Erythroblast (primary cell): ENCODE results near the gene GBX1.

Experiments
- GATA1 ChIP-seq: IDR thresholded peaks from 2 replicates; pipeline ENCODE4 v1.6.1; 2011; ENCODE audit warnings: low read depth, mild to moderate bottlenecking, control low read depth, low read length, moderate library complexity
- POLR2A ChIP-seq: IDR thresholded peaks from 2 replicates; pipeline ENCODE4 v1.6.1; 2011; ENCODE audit warnings: mild to moderate bottlenecking, low read length

DNA sequence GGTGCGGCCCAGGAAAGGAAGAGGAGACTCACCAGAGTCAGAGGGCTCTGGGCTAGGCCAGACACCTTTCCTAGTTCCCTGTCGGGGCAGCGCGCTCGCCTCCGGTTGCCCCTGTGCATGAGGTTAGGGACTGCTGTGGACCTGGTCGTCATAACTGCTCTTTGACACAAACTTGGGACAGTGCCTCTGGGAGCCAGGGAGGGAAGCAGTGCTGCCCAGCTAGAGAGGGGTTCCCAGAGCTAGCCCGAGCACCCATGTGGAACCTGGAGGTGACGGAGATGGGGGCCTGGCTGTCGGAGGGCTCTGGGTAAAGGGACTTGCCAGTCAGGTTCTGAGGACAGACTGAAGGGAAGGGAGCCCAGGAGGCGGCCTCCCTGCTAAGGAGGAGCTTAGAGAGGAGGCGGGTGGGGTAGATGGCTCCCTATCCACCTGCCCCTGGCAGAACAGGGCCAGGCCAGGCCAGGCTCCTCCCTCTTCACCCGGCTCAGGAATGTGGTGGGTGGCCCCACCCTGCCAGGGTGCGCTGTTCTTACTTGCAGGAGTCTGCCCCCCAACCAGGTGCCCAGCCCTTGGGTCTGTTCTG is 51.6 kb downstream of the GBX1 start:
- TF ChIP-seq POLR2A: no peak
- TF ChIP-seq GATA1: no peak
